OCI-LY3 (cell line): ENCODE results near the gene BCL10.

Experiments
- CTCF ChIP-seq: fragments of 200-600, 300-600 bp; sonication (generic); IDR thresholded peaks from 2 replicates; pipeline ENCODE4 v1.5.1; 2014; ENCODE audit warnings: antibody characterized with exemption, low read length, low read depth
- EZH2phosphoT487 ChIP-seq: fragments of 200-600 bp; shearing (Covaris generic); IDR thresholded peaks from 2 replicates; pipeline ENCODE4 v1.6.1; 2018; ENCODE audit warnings: antibody characterized with exemption, mixed run types, low read depth

DNA sequence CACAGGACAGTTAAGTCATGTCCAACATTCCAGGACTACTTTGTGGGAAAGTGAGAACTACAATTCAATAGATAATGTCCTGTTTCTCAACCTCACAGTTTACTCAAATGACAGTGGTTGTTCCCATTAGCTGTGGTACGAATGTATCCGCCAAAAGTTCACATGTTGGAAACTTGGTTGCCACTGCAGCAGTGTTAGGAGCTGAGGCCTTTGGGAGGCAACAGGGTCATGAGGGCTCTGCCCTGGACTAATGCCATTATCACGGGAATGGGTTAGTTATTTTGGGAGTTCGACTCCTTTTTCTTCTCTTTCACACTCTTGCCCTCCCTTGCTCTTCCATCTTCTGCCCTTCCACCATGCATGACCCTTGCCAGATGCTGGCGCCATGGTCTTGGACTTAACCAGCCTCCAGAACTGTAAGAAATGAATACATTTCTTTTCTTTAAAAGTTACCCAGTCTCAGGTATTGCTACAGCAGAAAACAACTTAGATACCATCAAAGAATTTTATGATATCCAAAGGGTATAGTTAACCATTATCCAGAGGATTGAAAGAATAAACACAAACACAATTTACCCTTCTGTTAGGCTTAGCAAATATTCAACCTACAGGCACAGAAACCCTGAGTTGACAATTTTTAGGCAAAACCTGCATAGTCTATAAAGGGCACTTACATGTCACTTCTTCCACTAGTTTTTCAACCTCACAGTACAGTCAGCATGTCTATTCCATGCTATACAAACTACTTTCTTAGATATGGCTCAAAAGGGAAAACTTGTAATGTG, 7.4 kb downstream of the BCL10 start:
- TF ChIP-seq CTCF (no peak), EZH2phosphoT487 (no peak)
